Fibroblast of upper back skin (primary cell): Measurements from ENCODE around the gene ZNF503.
A peak's percentile ranks its signal among the peaks of the same experiment; 100 is the strongest.

Experiments
- DNase-seq: peaks from one replicate; pipeline ENCODE4 v3.0.0-alpha.2; 2013

Gene ZNF503

DNA sequence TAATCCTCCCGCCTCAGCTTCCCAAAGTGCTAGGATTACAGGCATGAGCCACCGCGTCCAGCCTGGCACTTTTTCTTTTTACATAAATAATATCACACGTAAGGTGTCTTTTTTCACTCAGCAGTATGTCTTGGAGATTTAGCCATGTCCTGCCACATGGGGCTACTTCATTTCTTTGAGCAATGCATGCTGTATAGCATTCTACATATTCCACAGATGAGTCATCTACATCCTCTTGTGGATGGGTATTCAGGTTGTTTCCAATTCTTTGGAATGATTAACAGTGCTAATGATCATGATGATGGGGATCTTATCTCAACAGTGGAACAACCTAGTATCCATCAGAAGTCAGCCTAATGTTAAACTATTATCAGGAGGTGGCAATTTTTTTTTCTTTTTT is 50.8 kb downstream of the ZNF503 start:
- DNase-seq, result peak; percentile 87
